Activated naive CD4-positive, alpha-beta T cell treated with anti-CD3 and anti-CD28 coated beads, Interleukin-2, amount 10 ng/mL, durations not matched to agents 7 days and 5 days (primary cell): ENCODE measurements around the gene CTNNAL1.
A peak's percentile ranks its signal among the peaks of the same experiment; 100 is the strongest.
"Not testable (repeated sequence)": the region's sequence is repeated elsewhere in the genome, so short reads cannot be mapped to it uniquely, and the experiment has no call there.

Source experiments
- CTCF ChIA-PET: fragments of 350-600 bp; sonication (Branson Sonifier 250); formaldehyde crosslinking; loops from one replicate; lab custom pipeline; 2021; ENCODE audit warnings: antibody characterized with exemption; lab: Charles Lee
- DNase-seq: peaks from one replicate; pipeline ENCODE4 v3.0.0-alpha.2; 2020
- H3K27ac Mint-ChIP-seq: one replicate; pipeline ENCODE4 v1.8.0; 2021; ENCODE audit warnings: mild to moderate bottlenecking, moderate library complexity, mixed read lengths
- H3K27me3 Mint-ChIP-seq: one replicate; pipeline ENCODE4 v1.8.0; 2021; ENCODE audit warnings: mild to moderate bottlenecking, mixed read lengths
- H3K36me3 Mint-ChIP-seq: one replicate; pipeline ENCODE4 v1.8.0; 2021; ENCODE audit warnings: mixed read lengths
- H3K4me1 Mint-ChIP-seq: one replicate; pipeline ENCODE4 v1.8.0; 2021; ENCODE audit warnings: mixed read lengths
- H3K4me3 Mint-ChIP-seq: one replicate; pipeline ENCODE4 v1.8.0; 2021; ENCODE audit warnings: mild to moderate bottlenecking, moderate library complexity, mixed read lengths
- H3K9me3 Mint-ChIP-seq: one replicate; pipeline ENCODE4 v1.8.0; 2021; ENCODE audit warnings: mixed read lengths

CTNNAL1 gene

DNA sequence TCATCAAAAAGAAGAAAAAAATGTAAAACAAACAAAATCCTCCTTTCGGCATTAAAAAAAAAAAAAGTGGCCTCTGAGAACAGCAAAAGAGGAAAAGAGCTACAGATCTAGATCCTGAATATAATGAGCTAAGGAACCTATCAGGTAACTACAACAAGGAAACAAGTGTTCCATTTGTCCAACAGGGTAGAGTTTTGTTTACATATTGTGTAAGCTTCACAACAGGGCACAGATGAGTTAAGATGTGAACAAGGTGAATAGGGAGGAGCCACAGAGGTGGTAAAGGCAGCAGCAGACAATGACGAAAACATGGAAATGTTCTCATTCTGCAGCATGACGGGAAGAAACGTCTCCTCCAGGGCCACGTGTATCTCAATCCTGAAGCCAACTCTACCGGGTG is 93.8 kb downstream of the CTNNAL1 start:
- no peak overlapping the region for H3K27ac Mint-ChIP-seq
- no peaks in the 10 kb centered on the region for H3K9me3 Mint-ChIP-seq
- no peaks in the 10 kb centered on the region for H3K27me3 Mint-ChIP-seq
- no peak overlapping the region for H3K4me3 Mint-ChIP-seq
- H3K4me1 Mint-ChIP-seq: no peaks in the 10 kb centered on the region
- peaks cover 33% of the 10 kb centered on the region for H3K36me3 Mint-ChIP-seq
- no peak for DNase-seq
- CTCF ChIA-PET: interaction anchor here (0.6 kb wide), 1 partner anchor 31 kb away, joined by 3 read pairs; no protein-coding TSS in a partner anchor

DNA sequence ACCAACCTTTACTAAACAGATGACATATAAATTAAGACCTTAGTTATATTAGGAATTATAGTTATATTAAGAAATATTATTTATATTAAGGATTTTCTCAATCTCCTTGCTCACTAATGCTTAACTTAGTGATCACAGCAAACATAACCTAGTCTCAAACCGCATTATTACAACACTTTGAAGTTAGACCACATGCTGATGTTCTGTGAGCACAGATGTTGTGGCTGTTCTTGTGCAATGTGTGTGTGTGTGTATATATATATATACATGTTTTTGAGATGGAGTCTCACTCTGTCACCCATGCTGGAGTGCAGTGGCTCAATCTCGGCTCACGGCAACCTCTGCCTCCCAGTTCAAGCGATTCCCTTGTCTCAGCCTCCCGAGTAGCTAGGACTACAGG is 99.9 kb downstream of the CTNNAL1 start:
- no peak overlapping the region for H3K27ac Mint-ChIP-seq
- no peak for DNase-seq
- no peaks in the 10 kb centered on the region for H3K27me3 Mint-ChIP-seq
- H3K36me3 Mint-ChIP-seq: peaks cover 27% of the 10 kb centered on the region
- H3K4me1 Mint-ChIP-seq: peaks cover 21% of the 10 kb centered on the region
- no peaks in the 10 kb centered on the region for H3K9me3 Mint-ChIP-seq
- H3K4me3 Mint-ChIP-seq: no peak overlapping the region
- CTCF ChIA-PET: no interaction called here

DNA sequence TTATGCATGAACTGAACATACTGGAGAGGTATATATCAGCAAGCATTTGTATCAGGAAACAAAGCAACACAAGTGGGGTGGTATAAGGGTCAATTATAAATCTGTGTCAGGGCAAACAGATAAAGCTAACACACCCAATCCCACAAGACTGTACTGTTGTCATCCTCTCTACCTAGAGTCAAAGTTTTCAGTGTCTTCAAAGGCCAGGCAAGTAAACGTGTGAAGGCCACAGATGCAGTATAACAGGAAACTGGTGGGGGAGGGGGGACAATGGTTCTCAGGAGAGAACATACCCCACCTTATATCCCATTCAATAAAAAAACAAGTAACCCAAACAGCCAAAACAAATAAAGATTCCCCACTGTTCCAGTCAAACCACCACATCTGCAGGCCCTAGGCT is 101.5 kb downstream of the CTNNAL1 start:
- H3K36me3 Mint-ChIP-seq: peaks cover 27% of the 10 kb centered on the region
- H3K9me3 Mint-ChIP-seq: no peaks in the 10 kb centered on the region
- no peak overlapping the region for H3K4me3 Mint-ChIP-seq
- CTCF ChIA-PET: no interaction called here
- H3K4me1 Mint-ChIP-seq: peaks cover 21% of the 10 kb centered on the region
- no peaks in the 10 kb centered on the region for H3K27me3 Mint-ChIP-seq
- H3K27ac Mint-ChIP-seq: peak overlapping the region; percentile 72
- DNase-seq: peak; percentile 52

DNA sequence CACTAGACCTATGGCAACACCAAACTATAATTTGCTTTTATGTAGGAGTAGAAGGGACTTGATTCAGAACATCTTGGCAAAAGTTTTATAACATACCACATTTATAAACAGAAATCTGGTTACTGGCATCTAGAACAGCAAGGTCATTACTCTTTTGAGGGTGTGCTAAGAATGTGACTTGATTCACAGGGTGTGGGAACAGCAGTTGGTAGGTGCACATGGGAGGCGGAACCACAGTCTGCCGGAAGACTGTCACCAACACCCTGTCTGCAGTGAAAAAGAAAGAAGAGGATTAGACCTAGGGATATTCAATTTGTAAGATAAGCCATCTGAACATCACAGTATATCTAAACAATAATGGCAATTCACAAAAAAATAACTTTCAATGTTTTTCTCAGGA is 102.4 kb downstream of the CTNNAL1 start:
- H3K27me3 Mint-ChIP-seq: no peaks in the 10 kb centered on the region
- peaks cover 21% of the 10 kb centered on the region for H3K4me1 Mint-ChIP-seq
- DNase-seq: no peak
- CTCF ChIA-PET: no interaction called here
- no peaks in the 10 kb centered on the region for H3K9me3 Mint-ChIP-seq
- peaks cover 28% of the 10 kb centered on the region for H3K36me3 Mint-ChIP-seq
- H3K4me3 Mint-ChIP-seq: no peak overlapping the region
- H3K27ac Mint-ChIP-seq: peak overlapping the region; percentile 35

DNA sequence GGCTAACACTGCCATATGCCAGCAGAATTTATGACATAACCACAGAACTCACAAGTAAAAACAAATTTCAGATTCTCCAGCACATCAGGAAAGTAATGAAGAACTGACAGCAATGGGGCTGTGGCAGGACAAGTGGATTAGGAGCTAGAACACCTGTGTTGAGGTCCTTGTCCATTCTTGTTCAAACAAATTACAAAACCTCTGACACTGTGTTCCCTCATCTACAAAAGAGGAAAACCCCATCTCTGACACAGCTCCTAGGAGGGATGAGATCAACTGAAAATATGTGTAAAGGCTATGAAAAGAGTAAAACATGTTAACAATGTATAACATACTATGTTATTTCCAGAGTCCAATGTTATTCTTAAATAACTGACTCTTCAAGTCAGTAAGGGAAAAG is 102.9 kb downstream of the CTNNAL1 start:
- peaks cover 21% of the 10 kb centered on the region for H3K4me1 Mint-ChIP-seq
- H3K27ac Mint-ChIP-seq: no peak overlapping the region
- H3K4me3 Mint-ChIP-seq: no peak overlapping the region
- no peaks in the 10 kb centered on the region for H3K27me3 Mint-ChIP-seq
- CTCF ChIA-PET: no interaction called here
- DNase-seq: no peak
- peaks cover 24% of the 10 kb centered on the region for H3K36me3 Mint-ChIP-seq
- H3K9me3 Mint-ChIP-seq: no peaks in the 10 kb centered on the region

DNA sequence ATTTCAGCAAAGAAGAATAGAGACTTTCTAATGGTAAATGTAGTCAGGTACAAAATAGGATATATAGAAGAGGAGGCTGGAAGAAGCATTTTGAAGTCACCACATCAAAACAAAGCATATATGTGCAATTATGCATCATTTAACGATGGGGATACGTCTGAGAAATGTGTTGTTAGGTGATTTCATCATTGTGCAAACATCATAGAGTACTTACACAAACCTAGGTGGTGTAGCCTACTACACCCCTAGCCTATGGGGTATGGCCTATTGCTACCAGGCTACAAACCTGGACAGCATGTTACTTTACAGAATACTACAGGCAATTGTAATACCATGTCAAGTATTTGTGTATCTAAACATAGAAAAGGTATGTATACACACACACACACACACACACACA is 107.8 kb downstream of the CTNNAL1 start:
- no peak overlapping the region for H3K4me3 Mint-ChIP-seq
- no peaks in the 10 kb centered on the region for H3K4me1 Mint-ChIP-seq
- CTCF ChIA-PET: no interaction called here
- H3K36me3 Mint-ChIP-seq: peaks cover 41% of the 10 kb centered on the region
- H3K27ac Mint-ChIP-seq: no peak overlapping the region
- H3K9me3 Mint-ChIP-seq: no peaks in the 10 kb centered on the region
- no peaks in the 10 kb centered on the region for H3K27me3 Mint-ChIP-seq
- no peak for DNase-seq

DNA sequence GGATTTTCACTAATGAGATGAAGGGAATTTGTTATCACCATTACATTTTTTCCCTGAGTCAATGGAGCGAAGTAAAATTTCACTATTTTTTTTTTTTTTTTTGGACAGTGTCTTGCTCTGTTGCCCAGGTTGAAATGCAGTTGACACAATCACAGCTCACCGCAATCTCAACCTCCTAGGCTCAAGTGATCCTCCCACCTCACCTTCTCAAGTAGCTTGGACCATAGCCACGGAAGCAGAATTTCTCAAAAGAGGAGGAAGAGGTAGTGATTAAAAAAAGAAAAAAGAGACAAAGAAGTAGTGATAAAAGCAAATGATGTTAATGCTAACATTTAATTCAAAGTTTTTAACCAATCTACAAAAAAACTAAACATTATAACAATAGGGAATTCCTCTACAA is 109.1 kb downstream of the CTNNAL1 start:
- H3K27ac Mint-ChIP-seq: no peak overlapping the region
- no peaks in the 10 kb centered on the region for H3K4me1 Mint-ChIP-seq
- H3K36me3 Mint-ChIP-seq: peaks cover 41% of the 10 kb centered on the region
- H3K27me3 Mint-ChIP-seq: no peaks in the 10 kb centered on the region
- H3K9me3 Mint-ChIP-seq: no peaks in the 10 kb centered on the region
- no peak for DNase-seq
- CTCF ChIA-PET: no interaction called here
- no peak overlapping the region for H3K4me3 Mint-ChIP-seq

DNA sequence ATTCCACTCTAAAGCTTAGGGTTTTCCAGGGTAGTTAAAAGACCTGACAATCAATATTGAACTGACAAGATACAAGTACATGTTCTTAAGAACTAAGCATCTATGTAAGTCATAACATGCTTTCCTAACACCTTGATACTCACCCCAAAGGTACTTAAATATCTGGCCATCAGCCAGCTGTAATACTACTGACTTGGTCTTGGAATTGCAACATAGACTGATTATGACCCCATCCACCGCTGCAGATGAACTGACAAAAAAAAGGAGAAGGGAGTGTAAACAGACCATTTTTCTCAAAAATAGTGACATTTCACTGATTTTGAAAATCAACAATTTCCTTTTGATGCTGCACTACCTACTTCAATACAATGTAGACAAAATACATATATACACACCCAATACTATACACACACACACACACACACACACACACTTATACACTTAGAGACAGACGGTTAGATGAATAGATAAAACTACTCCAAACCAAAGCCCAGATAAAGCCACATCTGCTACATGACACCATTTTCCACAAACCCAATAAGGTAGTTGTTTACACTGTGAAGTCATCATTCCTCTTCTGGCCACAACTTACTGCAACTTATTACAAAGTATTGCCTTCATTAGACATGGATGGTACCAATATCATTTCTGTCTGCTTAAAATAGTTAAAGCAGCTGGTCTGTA is 109.7 kb downstream of the CTNNAL1 start:
- Mint-ChIP-seq H3K9me3 (no peaks in the 10 kb centered on the region), H3K36me3 (peaks cover 40% of the 10 kb centered on the region), H3K27me3 (no peaks in the 10 kb centered on the region), H3K4me1 (no peaks in the 10 kb centered on the region), H3K4me3 (no peak overlapping the region), H3K27ac (no peak overlapping the region)
- CTCF ChIA-PET: no interaction called here
- DNase-seq: no peak

DNA sequence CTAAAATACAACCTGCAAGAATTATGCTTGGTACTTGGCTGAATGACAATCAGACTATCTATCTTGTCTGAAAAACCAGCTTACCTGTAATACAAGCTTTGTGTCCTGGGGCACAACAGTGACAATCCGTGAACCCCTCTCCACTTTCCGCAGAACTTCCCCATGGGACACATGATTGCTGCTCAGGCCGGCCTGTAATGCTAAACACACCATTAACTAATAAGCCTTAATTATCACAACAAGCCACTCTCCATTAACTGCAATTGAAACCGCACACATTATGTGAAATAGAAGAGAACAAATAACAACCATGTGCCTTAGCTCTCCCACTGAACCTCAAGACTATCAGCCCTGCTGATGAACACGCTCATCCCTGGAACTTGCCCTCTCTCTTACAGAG is 113.1 kb downstream of the CTNNAL1 start:
- H3K36me3 Mint-ChIP-seq: peaks cover 44% of the 10 kb centered on the region
- no peak for DNase-seq
- CTCF ChIA-PET: interaction anchor here (0.7 to 1.9 kb wide), 2 partner anchors 14 to 15 kb away, joined by 4 to 5 read pairs; no protein-coding TSS in a partner anchor

DNA sequence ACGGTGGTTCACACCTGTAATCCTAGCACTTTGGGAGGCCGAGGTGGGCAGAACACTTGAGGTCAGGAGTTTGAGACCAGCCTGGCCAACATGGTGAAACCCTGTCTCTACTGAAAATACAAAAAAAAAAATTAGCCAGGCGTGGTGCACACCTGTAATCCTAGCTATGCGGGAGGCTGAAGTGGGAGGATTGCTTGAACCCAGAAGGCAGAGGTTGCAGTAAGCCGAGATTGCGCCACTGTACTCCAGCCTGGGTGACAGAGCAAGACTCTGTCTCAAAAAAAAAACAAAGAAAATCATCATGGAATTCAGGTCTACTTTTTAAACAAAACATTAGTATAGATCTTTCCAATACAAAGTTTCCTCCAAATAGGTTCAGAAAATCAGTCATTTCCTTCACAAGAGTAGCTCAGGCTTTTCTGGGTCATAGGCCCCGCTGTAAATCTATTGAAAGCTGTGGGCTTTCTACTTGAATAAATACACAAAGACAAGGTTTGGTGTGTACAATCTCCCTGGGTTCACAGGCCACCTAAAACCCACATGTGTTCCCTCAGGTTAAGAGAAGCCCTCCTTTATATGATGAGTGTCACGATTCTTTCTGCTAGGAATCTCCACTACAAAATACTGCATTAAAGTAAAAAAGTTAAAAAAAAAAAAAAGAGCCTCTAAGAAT is 114.1 kb downstream of the CTNNAL1 start:
- peaks cover 47% of the 10 kb centered on the region for H3K36me3 Mint-ChIP-seq
- not testable (repeated sequence) for H3K4me1 Mint-ChIP-seq, DNase-seq, H3K27me3 Mint-ChIP-seq, H3K27ac Mint-ChIP-seq, H3K9me3 Mint-ChIP-seq, H3K4me3 Mint-ChIP-seq
- CTCF ChIA-PET: interaction anchor here (0.7 to 1.9 kb wide), 2 partner anchors 13 to 16 kb away, joined by 4 to 5 read pairs; no protein-coding TSS in a partner anchor

More for the DNA sequence above, 113.1 kb downstream of the CTNNAL1 start:
- no peaks in the 10 kb centered on the region for H3K4me1 Mint-ChIP-seq
- no peak overlapping the region for H3K27ac Mint-ChIP-seq
- H3K27me3 Mint-ChIP-seq: no peaks in the 10 kb centered on the region
- no peak overlapping the region for H3K4me3 Mint-ChIP-seq
- H3K9me3 Mint-ChIP-seq: no peaks in the 10 kb centered on the region

DNA sequence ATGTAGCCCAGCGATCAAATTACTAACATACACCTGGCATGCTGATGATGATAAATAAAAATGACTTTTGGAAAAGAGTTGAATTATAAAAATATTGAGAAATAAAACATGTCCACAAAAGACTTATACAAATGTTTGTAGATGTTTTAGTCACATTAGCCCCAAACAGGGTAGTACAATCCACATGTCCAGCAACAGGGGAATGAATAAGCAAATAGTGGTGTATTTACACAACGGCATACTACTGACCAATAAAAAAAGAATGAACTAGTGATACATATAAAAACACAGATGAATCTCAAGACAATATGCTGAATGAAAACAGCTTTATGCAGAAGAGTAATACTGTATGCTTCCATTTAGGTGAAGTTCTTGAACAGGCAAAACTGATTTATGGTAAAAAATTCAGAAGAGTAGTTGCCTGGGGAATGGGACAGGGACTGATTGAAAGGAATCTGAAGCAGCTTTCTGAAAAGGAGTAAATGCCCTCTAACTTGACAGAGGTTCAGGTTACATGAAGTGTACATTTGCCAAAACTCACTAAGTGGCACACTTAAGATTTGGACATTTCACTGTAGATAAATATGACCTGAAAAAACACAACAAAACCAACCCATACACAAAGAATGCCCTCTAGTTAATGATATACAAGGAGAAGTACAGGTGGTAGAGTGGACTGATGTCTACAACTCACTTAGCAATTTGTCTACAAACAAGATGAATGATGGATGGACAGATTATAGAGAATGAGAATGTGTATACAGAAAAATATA is 115.8 kb downstream of the CTNNAL1 start:
- CTCF ChIA-PET: interaction anchor here (0.6 kb wide), 1 partner anchor 623 kb away, joined by 3 read pairs; no protein-coding TSS in a partner anchor
- Mint-ChIP-seq H3K4me1 (no peaks in the 10 kb centered on the region), H3K36me3 (peaks cover 42% of the 10 kb centered on the region), H3K27ac (no peak overlapping the region), H3K27me3 (no peaks in the 10 kb centered on the region), H3K4me3 (no peak overlapping the region), H3K9me3 (no peaks in the 10 kb centered on the region)
- DNase-seq: no peak

DNA sequence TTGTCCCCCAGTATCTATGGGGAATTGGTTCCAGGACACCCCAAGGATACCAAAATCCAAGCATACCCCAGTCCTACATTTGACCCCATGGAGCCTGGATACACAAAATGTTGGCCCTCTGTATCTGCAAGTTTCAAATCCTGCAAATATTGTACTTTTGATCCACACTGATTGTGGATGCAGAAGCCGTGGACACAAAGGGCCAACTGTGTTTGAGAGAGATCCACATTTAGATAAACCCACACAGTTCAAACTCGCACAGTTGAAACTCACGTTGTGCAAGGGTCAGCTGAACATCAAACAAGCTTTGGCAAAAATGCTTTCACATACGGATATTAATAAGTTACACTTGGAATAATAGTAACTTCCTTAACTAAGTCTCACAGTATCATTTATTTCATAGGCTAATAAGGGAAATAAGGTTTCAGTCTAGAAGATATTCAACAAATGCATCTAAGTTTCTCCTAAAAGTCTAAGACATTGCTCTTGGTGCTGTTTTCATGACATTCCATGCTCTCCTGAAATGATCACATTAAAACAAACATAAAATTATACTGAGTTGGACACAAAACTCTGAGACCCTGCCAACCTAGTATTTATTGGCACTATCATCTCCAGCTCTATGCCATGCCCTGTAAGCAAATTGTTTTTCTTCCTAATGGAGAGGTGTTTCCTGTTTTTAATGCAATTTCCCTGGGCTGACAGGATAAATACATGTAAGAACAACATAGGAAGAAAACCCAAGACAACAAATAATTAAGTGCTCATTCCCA is 118.9 kb downstream of the CTNNAL1 start:
- H3K27me3 Mint-ChIP-seq: no peaks in the 10 kb centered on the region
- peaks cover 47% of the 10 kb centered on the region for H3K36me3 Mint-ChIP-seq
- no peak overlapping the region for H3K4me3 Mint-ChIP-seq
- CTCF ChIA-PET: no interaction called here
- no peaks in the 10 kb centered on the region for H3K4me1 Mint-ChIP-seq
- DNase-seq: no peak
- no peaks in the 10 kb centered on the region for H3K9me3 Mint-ChIP-seq
- no peak overlapping the region for H3K27ac Mint-ChIP-seq
